ENCODE results near the gene FCGR1A. TPM values are rescaled to one million over a fixed set of nuclear protein-coding genes. Genes with fewer than 3 reads are reported as not detected.
"Not testable (repeated sequence)": the region's sequence is repeated elsewhere in the genome, so short reads cannot be mapped to it uniquely, and the experiment has no call there.

FCGR1A gene
- total and polyA plus RNA-seq, 8 donors = 3.5 to 9.4 (median 5.3) TPM; not detected in 3

DNA sequence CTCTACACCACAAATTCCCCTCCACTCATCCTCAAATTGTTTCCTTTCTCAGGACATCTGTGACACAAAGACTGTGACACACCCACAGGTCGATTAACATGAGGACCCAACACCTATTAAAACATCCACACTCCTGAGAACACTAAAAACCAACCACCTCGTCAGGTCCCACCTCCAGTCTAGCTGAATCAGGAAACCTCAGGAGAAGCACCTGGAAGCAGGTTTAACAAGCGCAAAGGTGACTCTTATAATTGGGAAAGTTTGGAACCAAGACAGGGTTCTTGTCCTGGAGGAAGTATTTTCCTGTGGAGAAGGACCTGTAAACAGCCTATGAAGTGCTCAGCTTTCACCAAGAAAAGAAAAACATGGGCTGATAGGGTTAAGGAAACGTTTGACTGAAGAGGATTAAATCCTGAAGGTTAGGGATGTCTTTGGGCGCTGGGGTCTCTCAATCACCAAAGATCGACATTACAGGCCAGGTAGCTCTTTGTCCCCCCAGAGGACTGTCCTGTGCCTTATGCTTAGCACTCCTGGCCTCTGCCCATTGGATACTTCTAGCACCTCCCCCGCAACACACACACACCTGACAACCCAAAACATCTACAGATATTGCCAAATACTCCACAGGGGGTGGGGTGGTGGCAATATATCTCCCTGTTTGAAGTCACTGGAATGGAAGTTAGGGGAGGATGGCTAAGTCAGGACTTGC, 28.4 kb downstream of the FCGR1A start:
- H3K27ac ChIP-seq; intact Hi-C loops (cut with DNase I; ENCODE audit: low total_unique reads); H3K27me3 ChIP-seq; H3K9me3 ChIP-seq; H3K36me3 ChIP-seq; H3K4me1 ChIP-seq: not testable (repeated sequence)
- H3K4me3 ChIP-seq = peak overlapping the region in 2 of 4 donors; percentile 42 to 49
- DNase-seq = peak in 1 of 2 donors; percentile 38
- 45 to 61% (median 51%) methylated on average over 6 to 7 of the region's 7 CpGs for WGBS, 5 donors

DNA sequence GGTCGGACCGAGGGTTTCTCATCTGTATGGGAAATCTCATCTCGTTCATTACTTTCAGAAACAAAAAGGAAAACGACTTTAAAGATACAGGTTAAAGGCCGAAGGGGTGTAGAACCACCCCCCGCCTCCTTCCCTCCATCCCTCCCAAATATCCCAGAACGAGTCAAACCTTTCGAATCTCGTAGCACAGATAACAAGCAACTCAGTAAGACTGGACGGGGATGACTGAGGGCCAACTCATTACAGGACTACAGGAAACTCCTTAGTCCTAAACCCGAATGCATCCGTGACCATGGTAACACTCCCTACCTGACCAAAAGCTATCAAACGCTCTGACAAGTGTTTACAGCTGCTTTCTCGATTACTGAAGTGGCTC, 29.0 kb downstream of the FCGR1A start:
- H3K36me3 ChIP-seq; intact Hi-C loops (cut with DNase I; ENCODE audit: low total_unique reads); H3K9me3 ChIP-seq; H3K27me3 ChIP-seq; H3K4me1 ChIP-seq: not testable (repeated sequence)
- DNase-seq = peak in 1 of 2 donors; percentile 49
- Histone ChIP-seq H3K27ac (peak overlapping the region; percentile 41 to 92 (median 92)), H3K4me3 (peak overlapping the region; percentile 38 to 51 (median 46))
- 6 to 12% (median 9%) methylated on average over 5 to 12 of the region's 14 CpGs for WGBS, 5 donors

DNA sequence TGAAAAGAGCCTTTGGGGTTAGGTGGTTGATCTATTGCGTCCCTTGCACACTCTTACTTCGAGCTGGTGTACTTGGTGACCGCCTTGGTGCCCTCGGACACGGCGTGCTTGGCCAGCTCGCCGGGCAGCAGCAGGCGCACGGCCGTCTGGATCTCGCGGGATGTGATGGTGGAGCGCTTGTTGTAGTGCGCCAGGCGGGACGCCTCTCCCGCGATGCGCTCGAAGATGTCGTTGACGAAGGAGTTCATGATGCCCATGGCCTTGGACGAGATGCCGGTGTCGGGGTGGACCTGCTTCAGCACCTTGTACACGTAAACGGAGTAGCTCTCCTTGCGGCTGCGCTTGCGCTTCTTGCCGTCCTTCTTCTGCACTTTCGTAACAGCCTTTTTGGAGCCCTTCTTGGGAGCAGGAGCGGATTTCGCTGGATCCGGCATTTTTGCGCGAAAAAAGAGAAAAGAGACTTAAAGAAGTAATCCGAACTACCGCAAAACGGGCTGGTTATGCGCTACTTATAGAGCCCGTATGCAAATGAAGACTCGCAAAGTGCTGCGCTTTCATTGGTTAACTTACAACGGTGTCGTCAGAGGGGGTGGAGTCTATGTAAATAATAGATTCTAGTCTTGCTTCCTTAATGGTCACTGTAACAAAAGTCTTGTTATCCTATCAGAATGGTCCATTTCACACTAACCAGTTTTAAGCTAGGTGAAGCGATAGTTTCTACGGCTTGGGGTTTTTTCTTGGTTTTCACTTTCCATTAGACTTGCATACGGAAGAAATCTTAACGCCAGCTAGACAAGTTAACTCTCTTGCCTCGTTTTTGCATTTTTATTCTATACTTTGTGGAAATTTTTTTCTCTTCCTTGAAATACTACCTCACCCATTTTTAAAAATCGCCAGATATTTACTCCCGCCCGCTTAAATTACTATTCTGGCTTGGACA, 29.7 kb downstream of the FCGR1A start:
- DNase-seq = peak; percentile 86 to 96
- intact Hi-C loops (cut with DNase I; ENCODE audit: low total_unique reads); H3K36me3 ChIP-seq; H3K27me3 ChIP-seq; H3K4me1 ChIP-seq; H3K9me3 ChIP-seq: not testable (repeated sequence)
- Histone ChIP-seq H3K27ac (peak overlapping the region; percentile 85 to 92 (median 92)), H3K4me3 (peak overlapping the region; percentile 42 to 53 (median 50))
- peak in 2 of 4 donors; percentile 57 to 87 for TF ChIP-seq POLR2A (IDR thresholded peaks at IDR 0.05)
- peak; percentile 80 to 98 (median 98) for TF ChIP-seq POLR2AphosphoS5 (IDR thresholded peaks at IDR 0.05)
- 0 to 1% (median 1%) methylated on average over 31 to 36 of the region's 55 CpGs for WGBS, 5 donors

DNA sequence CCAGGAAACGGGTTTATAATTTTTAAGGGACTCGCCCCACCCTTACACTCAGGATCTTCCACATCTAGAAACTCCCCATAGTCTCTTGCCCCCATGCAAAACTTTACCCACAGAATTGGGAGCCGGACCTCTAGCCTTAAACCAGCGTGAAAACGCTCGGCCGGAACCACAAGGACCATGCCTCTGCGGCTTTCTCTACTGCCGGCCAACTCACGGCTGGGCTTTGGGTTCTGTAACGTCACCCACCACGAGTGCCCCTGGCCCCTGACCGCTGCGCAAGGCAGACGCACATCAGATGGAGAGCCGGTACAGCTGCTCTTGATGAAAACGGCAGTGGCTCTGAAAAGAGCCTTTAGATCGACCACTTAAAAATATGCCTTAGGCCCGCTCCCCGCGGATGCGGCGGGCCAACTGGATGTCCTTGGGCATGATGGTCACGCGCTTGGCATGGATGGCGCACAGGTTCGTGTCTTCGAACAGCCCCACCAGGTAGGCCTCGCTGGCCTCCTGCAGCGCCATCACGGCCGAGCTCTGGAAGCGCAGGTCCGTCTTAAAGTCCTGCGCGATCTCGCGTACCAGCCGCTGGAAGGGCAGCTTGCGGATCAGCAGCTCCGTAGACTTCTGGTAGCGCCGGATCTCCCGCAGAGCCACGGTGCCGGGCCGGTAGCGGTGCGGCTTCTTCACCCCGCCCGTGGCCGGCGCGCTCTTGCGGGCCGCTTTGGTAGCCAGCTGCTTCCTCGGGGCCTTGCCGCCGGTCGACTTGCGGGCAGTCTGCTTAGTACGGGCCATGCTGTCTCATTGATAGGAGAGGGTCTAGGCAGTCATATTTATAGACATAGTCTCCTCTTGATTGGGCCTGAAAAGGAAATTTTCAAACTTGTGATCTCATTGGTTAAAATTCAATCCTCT, 30.7 kb downstream of the FCGR1A start:
- H3K9me3 ChIP-seq; intact Hi-C loops (cut with DNase I; ENCODE audit: low total_unique reads); H3K27me3 ChIP-seq; H3K4me1 ChIP-seq; H3K36me3 ChIP-seq: not testable (repeated sequence)
- 0 to 3% (median 1%) methylated on average over 7 to 45 of the region's 62 CpGs for WGBS, 5 donors
- H3K4me3 ChIP-seq = peak overlapping the region; percentile 42 to 53 (median 50)
- DNase-seq = peak; percentile 75 to 90
- peak overlapping the region; percentile 85 to 92 (median 92) for H3K27ac ChIP-seq
- TF ChIP-seq POLR2A (IDR thresholded peaks at IDR 0.05) (peak in 2 of 4 donors; percentile 71 to 78), POLR2AphosphoS5 (IDR thresholded peaks at IDR 0.05) (peak; percentile 74 to 99 (median 98))

DNA sequence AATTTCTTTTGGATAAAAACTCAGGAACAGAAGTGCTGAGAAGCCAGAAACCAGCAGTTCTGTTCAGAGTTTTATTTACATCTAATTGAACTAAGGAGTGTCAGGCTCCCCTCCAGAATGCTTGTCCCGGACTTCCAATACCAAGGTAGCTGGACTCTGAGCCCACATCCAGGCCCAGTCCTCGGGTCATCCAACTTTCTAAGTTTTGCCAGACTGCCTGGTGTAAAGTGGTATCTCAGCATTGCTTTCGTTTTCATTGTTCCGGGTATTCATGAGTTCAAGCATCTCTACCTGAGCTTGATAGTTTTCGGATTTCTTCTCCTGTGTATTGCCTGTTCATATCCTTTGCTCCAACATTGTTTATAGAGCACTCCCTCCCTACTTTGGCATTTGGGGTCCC, 37.9 kb downstream of the FCGR1A start:
- WGBS, 5 donors = 88 to 96% (median 91%) methylated on average over 3 to 4 of the region's 5 CpGs; no CpG with 5 or more reads in 1 of the 5 donors
- intact Hi-C loops (cut with DNase I; ENCODE audit: low total_unique reads) = not testable (repeated sequence)

DNA sequence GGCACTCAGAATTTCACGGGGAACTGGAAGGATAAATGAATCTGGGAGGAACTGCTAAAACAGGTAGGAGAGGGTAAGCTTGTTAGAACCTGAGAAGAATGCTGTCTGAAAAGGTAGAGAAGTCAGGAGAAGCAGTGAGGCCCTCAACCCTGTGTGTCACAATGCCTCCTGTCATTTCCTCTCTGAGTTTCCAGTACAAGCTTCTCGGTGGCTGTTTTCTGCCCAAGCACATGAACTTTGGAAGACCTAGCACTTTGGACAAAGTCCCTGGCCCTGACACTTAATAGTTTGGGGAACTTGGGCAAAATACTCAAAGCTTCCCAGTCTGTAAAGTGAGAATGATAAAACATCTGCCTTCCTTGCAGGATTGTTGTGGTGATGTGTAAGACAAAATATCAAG, 44.1 kb downstream of the FCGR1A start:
- H3K4me3 ChIP-seq; intact Hi-C loops (cut with DNase I; ENCODE audit: low total_unique reads); H3K4me1 ChIP-seq; H3K36me3 ChIP-seq; DNase-seq; H3K27ac ChIP-seq; H3K27me3 ChIP-seq; H3K9me3 ChIP-seq: not testable (repeated sequence)
- WGBS, 5 donors = no CpG with 5 or more reads among the region's 2 CpGs

More for the DNA sequence above, 37.9 kb downstream of the FCGR1A start:
- H3K4me1 ChIP-seq, DNase-seq, H3K27ac ChIP-seq, H3K27me3 ChIP-seq, H3K4me3 ChIP-seq, H3K9me3 ChIP-seq, H3K36me3 ChIP-seq: not testable (repeated sequence)

DNA sequence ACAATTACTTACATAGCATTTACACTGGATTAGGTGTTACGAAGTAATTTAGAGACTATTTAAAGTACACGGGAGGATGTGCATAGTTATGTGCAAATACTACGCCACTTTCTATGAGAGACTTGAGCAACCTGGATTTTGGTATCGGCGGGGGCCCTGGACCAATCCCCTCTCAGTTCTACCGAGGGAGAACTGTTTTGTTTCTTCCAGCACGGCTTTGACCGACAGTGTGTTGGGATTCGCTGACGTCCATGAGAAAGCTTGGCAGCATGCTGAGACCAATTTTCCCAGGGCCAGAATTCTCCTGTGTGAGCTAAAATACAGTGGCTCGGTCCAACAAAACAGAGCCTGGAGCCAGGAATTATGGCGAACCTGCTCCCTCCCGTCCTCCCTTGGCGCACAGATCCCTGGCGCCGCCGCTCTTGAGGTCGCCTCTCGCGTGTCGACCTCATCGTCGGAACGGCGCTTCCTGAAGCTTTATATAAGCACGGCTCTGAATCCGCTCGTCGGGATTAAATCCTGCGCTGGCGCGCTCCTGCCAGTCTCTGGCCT, 49.3 kb downstream of the FCGR1A start:
- not testable (repeated sequence) for H3K9me3 ChIP-seq
- no CpG with 5 or more reads among the region's 32 CpGs for WGBS, 5 donors

DNA sequence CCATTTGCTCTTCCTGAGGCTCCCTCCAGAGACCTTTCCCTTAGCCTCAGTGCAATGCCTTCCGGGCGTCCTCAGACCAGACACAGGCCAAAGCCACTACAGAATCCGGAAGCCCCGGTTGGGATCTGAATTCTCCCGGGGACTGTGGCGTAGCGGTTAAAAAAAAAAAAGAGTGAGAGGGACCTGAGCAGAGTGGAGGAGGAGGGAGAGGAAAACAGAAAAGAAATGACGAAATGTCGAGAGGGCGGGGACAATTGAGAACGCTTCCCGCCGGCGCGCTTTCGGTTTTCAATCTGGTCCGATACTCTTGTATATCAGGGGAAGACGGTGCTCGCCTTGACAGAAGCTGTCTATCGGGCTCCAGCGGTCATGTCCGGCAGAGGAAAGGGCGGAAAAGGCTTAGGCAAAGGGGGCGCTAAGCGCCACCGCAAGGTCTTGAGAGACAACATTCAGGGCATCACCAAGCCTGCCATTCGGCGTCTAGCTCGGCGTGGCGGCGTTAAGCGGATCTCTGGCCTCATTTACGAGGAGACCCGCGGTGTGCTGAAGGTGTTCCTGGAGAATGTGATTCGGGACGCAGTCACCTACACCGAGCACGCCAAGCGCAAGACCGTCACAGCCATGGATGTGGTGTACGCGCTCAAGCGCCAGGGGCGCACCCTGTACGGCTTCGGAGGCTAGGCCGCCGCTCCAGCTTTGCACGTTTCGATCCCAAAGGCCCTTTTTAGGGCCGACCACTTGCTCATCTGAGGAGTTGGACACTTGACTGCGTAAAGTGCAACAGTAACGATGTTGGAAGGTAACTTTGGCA, 50.0 kb downstream of the FCGR1A start:
- H3K9me3 ChIP-seq; H3K27me3 ChIP-seq; H3K36me3 ChIP-seq; intact Hi-C loops (cut with DNase I; ENCODE audit: low total_unique reads); H3K4me3 ChIP-seq; H3K27ac ChIP-seq; H3K4me1 ChIP-seq; DNase-seq: not testable (repeated sequence)
- WGBS, 5 donors = no CpG with 5 or more reads among the region's 55 CpGs

More for the DNA sequence above, 49.3 kb downstream of the FCGR1A start:
- H3K27me3 ChIP-seq; H3K36me3 ChIP-seq; DNase-seq; H3K4me1 ChIP-seq; intact Hi-C loops (cut with DNase I; ENCODE audit: low total_unique reads); H3K27ac ChIP-seq; H3K4me3 ChIP-seq: not testable (repeated sequence)

DNA sequence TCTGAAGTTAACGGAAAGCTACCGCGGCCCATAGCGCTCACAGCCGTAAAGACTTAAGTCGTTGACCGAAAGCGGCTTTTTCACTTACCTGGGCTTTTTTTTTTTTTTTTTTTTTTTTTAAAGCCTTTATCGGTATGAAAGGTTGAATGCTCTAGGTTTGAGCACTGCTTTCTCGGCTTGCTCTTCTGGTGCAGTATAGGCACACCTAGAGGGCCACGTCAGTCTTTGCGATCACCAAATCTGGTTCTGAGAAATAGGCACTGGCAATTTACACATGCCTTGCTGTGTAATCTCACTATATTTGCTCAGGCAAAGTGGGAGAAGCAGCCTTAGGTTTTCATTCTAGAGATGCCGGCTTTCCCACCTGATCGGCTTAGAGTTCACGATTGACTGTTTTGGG, 50.6 kb downstream of the FCGR1A start:
- H3K4me3 ChIP-seq; H3K36me3 ChIP-seq; H3K4me1 ChIP-seq; H3K9me3 ChIP-seq; H3K27me3 ChIP-seq; H3K27ac ChIP-seq; intact Hi-C loops (cut with DNase I; ENCODE audit: low total_unique reads); DNase-seq: not testable (repeated sequence)
- WGBS, 5 donors = no CpG with 5 or more reads among the region's 15 CpGs

DNA sequence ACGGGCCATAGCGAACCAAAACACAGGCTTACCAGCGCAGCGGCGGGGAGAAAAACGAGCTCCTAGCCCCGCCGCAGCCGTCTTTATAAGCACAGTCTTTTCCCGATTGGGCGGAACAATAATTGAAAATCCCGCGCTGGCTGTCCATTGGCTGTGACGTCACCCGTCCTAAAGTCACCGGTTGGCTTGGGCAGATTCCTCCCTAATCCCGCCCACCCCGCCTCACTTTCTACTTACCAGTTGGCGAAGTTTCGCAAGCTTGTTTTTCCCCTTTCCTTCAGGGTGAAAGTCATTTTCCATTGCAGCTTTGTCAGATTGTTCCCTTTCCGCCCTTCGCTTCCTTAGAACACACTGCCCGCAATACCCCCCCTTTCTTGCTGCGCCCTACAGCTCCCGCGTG, 58.7 kb downstream of the FCGR1A start:
- H3K27ac ChIP-seq; DNase-seq; intact Hi-C loops (cut with DNase I; ENCODE audit: low total_unique reads); H3K4me3 ChIP-seq; H3K27me3 ChIP-seq; H3K9me3 ChIP-seq; H3K36me3 ChIP-seq: not testable (repeated sequence)
- H3K4me1 ChIP-seq = peaks cover 22 to 29% (median 24%) of the 10 kb centered on the region in 4 donors
- WGBS, 5 donors = no CpG with 5 or more reads among the region's 26 CpGs

Measured in stomach (tissue), 9 donors.